Sigmoid colon (tissue), 3 donors: ENCODE measurements around the gene PROX1.

Source experiments
- POLR2A ChIP-seq, 2 donors: fragments of 450-650 bp; IDR thresholded peaks; one replicate each; pipeline ENCODE4 v1.6.1; 2016; ENCODE audit warnings: antibody characterized with exemption in 2 of 2, mild to moderate bottlenecking in 2 of 2, moderate library complexity in 2 of 2
- TF ChIP-seq, protein P1 (sequence below), 4 experiments: fragments of 450-650 bp in 3 of 4; fragments of 200-600 bp in 1 of 4; IDR thresholded peaks; one replicate each; pipeline ENCODE4 v1.5.1; 2016 to 2019; ENCODE audit warnings: antibody characterized with exemption in 4 of 4, mild to moderate bottlenecking in 3 of 4, moderate library complexity in 2 of 4

DNA sequence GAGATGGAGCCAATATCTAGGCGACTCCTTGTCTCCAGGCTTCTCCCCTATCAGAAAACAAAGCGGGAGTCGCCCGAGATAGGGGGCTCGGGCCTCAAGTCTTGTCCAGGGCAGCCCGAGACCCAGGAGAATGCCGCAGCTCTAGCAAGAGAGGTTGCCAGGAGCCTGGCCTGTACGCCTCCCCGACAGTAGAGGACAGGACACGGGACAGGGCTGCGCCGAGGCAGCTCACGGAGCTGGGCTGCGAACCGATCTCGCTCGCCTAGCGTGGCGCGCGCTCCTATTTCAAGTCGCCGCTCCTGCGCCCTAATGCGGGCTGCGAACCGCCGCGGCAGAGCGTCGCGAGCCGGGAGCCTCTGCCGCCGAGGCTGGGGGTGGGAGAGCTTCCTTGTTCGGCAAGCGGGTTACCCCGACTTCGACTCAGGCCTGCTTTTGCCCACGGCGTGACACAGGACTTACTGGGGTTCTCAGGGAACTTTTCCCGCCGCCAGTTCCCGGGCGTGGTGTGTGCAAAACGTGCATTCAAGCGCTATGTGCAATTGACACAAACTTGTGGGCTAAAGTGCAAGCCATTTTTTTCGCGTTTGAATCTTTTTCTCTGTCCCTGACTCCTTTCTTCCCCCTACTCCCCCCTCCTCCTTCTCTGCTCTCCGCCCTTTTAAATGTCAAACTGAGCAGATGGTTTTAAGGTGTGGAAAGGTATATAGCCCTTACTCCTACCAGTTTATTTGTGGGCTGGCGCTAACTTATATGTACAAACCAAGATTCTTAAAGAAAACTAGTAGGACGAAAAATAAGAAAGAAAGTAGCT, 2.4 kb upstream of the PROX1 start:
- no peak for TF ChIP-seq POLR2A (IDR thresholded peaks at IDR 0.05)
- TF ChIP-seq, protein P1, sequence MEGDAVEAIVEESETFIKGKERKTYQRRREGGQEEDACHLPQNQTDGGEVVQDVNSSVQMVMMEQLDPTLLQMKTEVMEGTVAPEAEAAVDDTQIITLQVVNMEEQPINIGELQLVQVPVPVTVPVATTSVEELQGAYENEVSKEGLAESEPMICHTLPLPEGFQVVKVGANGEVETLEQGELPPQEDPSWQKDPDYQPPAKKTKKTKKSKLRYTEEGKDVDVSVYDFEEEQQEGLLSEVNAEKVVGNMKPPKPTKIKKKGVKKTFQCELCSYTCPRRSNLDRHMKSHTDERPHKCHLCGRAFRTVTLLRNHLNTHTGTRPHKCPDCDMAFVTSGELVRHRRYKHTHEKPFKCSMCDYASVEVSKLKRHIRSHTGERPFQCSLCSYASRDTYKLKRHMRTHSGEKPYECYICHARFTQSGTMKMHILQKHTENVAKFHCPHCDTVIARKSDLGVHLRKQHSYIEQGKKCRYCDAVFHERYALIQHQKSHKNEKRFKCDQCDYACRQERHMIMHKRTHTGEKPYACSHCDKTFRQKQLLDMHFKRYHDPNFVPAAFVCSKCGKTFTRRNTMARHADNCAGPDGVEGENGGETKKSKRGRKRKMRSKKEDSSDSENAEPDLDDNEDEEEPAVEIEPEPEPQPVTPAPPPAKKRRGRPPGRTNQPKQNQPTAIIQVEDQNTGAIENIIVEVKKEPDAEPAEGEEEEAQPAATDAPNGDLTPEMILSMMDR (IDR thresholded peaks at IDR 0.05) = no peak
